Activated effector memory CD4-positive, alpha-beta T cell treated with anti-CD3 and anti-CD28 coated beads, Interleukin-2, amount 50 U/mL, for 16 hours (primary cell): Measurements from ENCODE around the gene USP36.
"Not testable (repeated sequence)": the region's sequence is repeated elsewhere in the genome, so short reads cannot be mapped to it uniquely, and the experiment has no call there.

Experiments used
- DNase-seq: peaks from one replicate; pipeline ENCODE4 v3.0.0-alpha.2; 2020

The USP36 gene

GRCh38 chr17:78870621-78871020, 30.0 kb upstream of the USP36 start:
- DNase-seq: no peak

GRCh38 chr17:78868391-78868790, 27.8 kb upstream of the USP36 start:
- no peak for DNase-seq

GRCh38 chr17:78867046-78867445, 26.4 kb upstream of the USP36 start:
- not testable (repeated sequence) for DNase-seq

GRCh38 chr17:78865682-78866390, 25.2 kb upstream of the USP36 start:
- peak; percentile 88 for DNase-seq

GRCh38 chr17:78864117-78864516, 23.5 kb upstream of the USP36 start:
- DNase-seq: no peak

GRCh38 chr17:78862073-78863023, 21.7 kb upstream of the USP36 start:
- no peak for DNase-seq

- DNase-seq: no peak
These were observed 20.6 kb upstream of the USP36 start for GRCh38 chr17:78861229-78861628.

- no peak for DNase-seq
These were observed 18.4 kb upstream of the USP36 start for GRCh38 chr17:78859051-78859450.

- no peak for DNase-seq
These were observed 16.7 kb upstream of the USP36 start for GRCh38 chr17:78857266-78857665.

GRCh38 chr17:78855561-78856165, 15.0 kb upstream of the USP36 start:
- DNase-seq: no peak

GRCh38 chr17:78854508-78854907, 13.9 kb upstream of the USP36 start:
- DNase-seq: no peak

GRCh38 chr17:78853926-78854394, 13.3 kb upstream of the USP36 start:
- DNase-seq: no peak

GRCh38 chr17:78852709-78853121, 12.1 kb upstream of the USP36 start:
- no peak for DNase-seq

- DNase-seq: no peak
These were observed 8.4 kb upstream of the USP36 start for GRCh38 chr17:78849026-78849425.

- no peak for DNase-seq
These were observed 6.4 kb upstream of the USP36 start for GRCh38 chr17:78847052-78847451.

GRCh38 chr17:78844301-78845005, 3.8 kb upstream of the USP36 start:
- DNase-seq: no peak

- peak; percentile 85 for DNase-seq
These were observed 2.4 kb upstream of the USP36 start for GRCh38 chr17:78842881-78843565.

- DNase-seq: no peak
These were observed 159 bp downstream of the USP36 start for GRCh38 chr17:78840530-78840779.

- DNase-seq: peak; percentile 85
These were observed 668 bp downstream of the USP36 start for GRCh38 chr17:78839762-78840529.

- no peak for DNase-seq
These were observed 1.3 kb downstream of the USP36 start for GRCh38 chr17:78839235-78839761.

- DNase-seq: no peak
These were observed 2.0 kb downstream of the USP36 start for GRCh38 chr17:78838574-78839005.
